K562 (cell line): ENCODE results near the gene ZSWIM3.

Experiments
- GATA2 ChIP-seq: sonication (generic); formaldehyde crosslinking; IDR thresholded peaks from 2 replicates; pipeline ENCODE4 v1.4.0; 2020; ENCODE audit warnings: mild to moderate bottlenecking, missing genetic modification reagents
- NFYB ChIP-seq: IDR thresholded peaks from 2 replicates; pipeline ENCODE4 v1.6.1; 2011; ENCODE audit warnings: mild to moderate bottlenecking, moderate library complexity; ENCODE audit not compliant: insufficient read length; ENCODE audit errors: extremely low read depth
- TF ChIP-seq, protein P1 (sequence below): fragments of 450-650 bp; IDR thresholded peaks from 2 replicates; pipeline ENCODE4 v1.6.1; 2018; ENCODE audit warnings: mild to moderate bottlenecking, low read depth; ENCODE audit not compliant: partially characterized antibody
- TF ChIP-seq, protein P2 (sequence below), 3 experiments: IDR thresholded peaks in 2 of 3; conservative IDR thresholded peaks in 1 of 3; 2 replicates each; pipeline ENCODE4 v1.5.1; 2011 to 2012; ENCODE audit warnings: low read length in 3 of 3, mild to moderate bottlenecking in 3 of 3, control low read depth in 2 of 3, improper control_type of control experiment in 1 of 3, inconsistent platforms in 1 of 3, low read depth in 1 of 3, mixed read lengths in 1 of 3, moderate library complexity in 1 of 3; ENCODE audit not compliant: insufficient read depth in 2 of 3

DNA sequence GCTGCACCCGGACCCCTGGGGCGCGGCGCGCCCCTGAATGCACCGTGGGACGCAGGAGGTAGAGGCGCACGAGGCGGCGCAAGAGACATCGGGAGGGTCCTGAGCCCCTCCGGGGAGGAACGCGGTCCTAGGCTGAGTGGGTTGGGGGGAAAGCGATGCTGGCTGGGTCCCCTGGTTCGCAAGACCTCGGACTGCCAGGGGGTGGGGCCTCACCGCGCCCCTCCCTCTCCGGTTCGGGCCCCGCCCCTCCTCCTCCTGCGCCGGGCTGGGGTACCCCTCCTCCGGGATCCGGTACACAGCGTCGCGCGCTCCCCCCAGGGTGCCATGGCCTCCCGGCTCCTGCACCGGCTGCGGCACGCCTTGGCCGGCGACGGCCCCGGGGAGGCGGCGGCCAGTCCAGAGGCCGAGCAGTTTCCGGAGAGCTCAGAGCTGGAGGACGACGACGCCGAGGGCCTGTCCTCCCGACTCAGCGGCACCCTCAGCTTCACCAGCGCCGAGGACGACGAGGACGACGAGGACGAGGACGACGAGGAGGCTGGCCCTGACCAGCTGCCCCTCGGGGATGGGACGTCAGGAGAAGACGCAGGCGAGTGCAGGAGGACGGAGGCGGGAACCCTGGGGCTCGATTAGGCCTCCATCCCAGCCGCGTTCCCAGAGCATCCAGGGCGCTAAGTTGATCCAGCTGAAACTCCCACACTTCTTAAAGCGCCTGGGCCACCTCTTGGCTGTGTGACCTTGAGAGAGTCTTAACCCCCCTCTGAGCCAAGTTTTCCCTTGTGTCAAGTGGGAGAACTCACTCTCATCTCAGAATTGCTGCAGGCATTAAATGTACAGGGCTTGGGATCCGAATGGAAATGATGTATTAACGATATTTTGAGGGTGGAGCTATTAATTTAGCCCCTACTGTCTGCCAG, 23.3 kb upstream of the ZSWIM3 start:
- TF ChIP-seq NFYB (no peak), GATA2 (CRISPR knock-in tag) (no peak)
- TF ChIP-seq, protein P1, sequence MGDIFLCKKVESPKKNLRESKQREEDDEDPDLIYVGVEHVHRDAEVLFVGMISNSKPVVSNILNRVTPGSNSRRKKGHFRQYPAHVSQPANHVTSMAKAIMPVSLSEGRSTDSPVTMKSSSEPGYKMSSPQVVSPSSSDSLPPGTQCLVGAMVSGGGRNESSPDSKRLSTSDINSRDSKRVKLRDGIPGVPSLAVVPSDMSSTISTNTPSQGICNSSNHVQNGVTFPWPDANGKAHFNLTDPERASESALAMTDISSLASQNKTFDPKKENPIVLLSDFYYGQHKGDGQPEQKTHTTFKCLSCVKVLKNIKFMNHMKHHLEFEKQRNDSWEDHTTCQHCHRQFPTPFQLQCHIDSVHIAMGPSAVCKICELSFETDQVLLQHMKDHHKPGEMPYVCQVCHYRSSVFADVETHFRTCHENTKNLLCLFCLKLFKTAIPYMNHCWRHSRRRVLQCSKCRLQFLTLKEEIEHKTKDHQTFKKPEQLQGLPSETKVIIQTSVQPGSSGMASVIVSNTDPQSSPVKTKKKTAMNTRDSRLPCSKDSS, result no peak
- TF ChIP-seq, protein P2, sequence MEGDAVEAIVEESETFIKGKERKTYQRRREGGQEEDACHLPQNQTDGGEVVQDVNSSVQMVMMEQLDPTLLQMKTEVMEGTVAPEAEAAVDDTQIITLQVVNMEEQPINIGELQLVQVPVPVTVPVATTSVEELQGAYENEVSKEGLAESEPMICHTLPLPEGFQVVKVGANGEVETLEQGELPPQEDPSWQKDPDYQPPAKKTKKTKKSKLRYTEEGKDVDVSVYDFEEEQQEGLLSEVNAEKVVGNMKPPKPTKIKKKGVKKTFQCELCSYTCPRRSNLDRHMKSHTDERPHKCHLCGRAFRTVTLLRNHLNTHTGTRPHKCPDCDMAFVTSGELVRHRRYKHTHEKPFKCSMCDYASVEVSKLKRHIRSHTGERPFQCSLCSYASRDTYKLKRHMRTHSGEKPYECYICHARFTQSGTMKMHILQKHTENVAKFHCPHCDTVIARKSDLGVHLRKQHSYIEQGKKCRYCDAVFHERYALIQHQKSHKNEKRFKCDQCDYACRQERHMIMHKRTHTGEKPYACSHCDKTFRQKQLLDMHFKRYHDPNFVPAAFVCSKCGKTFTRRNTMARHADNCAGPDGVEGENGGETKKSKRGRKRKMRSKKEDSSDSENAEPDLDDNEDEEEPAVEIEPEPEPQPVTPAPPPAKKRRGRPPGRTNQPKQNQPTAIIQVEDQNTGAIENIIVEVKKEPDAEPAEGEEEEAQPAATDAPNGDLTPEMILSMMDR (IDR thresholded peaks at IDR 0.05 in 2 of 3, conservative IDR thresholded peaks at IDR 0.05 in 1 of 3; ENCODE audit: insufficient read depth in 2 of 3, low read depth in 1 of 3, low read length in 3 of 3), result no peak
